SIG-M5 treated with dmso at 0.1 percent for 504 hours (cell line): ENCODE measurements around the gene SPATA13.
"Not testable (repeated sequence)": the region's sequence is repeated elsewhere in the genome, so short reads cannot be mapped to it uniquely, and the experiment has no call there.

ENCODE experiments used
- DNase-seq: peaks from one replicate; lab custom pipeline; 2025; ENCODE audit not compliant: unreplicated experiment; lab: John Stamatoyannopoulos, UW

The SPATA13 gene

GRCh38 chr13:24194447-24194846, 33.9 kb downstream of the SPATA13 start:
- DNase-seq = no peak

GRCh38 chr13:24195626-24196025, 35.1 kb downstream of the SPATA13 start:
- DNase-seq = no peak

- peak; percentile 53 for DNase-seq
Observed at GRCh38 chr13:24196593-24197197, 36.2 kb downstream of the SPATA13 start.

GRCh38 chr13:24199016-24199415, 38.5 kb downstream of the SPATA13 start:
- DNase-seq = no peak

GRCh38 chr13:24202215-24202614, 41.7 kb downstream of the SPATA13 start:
- DNase-seq = no peak

- DNase-seq = no peak
Observed at GRCh38 chr13:24203273-24203672, 42.8 kb downstream of the SPATA13 start.

- peak; percentile 24 for DNase-seq
Observed at GRCh38 chr13:24203811-24204210, 43.3 kb downstream of the SPATA13 start.

GRCh38 chr13:24205076-24205475, 44.6 kb downstream of the SPATA13 start:
- not testable (repeated sequence) for DNase-seq

- DNase-seq = no peak
Observed at GRCh38 chr13:24207841-24208667, 47.5 kb downstream of the SPATA13 start.

GRCh38 chr13:24209138-24209537, 48.6 kb downstream of the SPATA13 start:
- no peak for DNase-seq

GRCh38 chr13:24212254-24212653, 51.7 kb downstream of the SPATA13 start:
- DNase-seq = no peak

- DNase-seq = no peak
Observed at GRCh38 chr13:24212674-24213073, 52.2 kb downstream of the SPATA13 start.

GRCh38 chr13:24213932-24214331, 53.4 kb downstream of the SPATA13 start:
- DNase-seq = no peak

GRCh38 chr13:24214528-24214927, 54.0 kb downstream of the SPATA13 start:
- peak; percentile 9 for DNase-seq

- DNase-seq = no peak
Observed at GRCh38 chr13:24215126-24215525, 54.6 kb downstream of the SPATA13 start.

- DNase-seq = no peak
Observed at GRCh38 chr13:24215732-24216131, 55.2 kb downstream of the SPATA13 start.

GRCh38 chr13:24216176-24216575, 55.7 kb downstream of the SPATA13 start:
- no peak for DNase-seq

- DNase-seq = not testable (repeated sequence)
Observed at GRCh38 chr13:24216779-24217178, 56.3 kb downstream of the SPATA13 start.

GRCh38 chr13:24217601-24218281, 57.2 kb downstream of the SPATA13 start:
- peak; percentile 38 for DNase-seq

- no peak for DNase-seq
Observed at GRCh38 chr13:24218338-24218737, 57.8 kb downstream of the SPATA13 start.

GRCh38 chr13:24218977-24219376, 58.5 kb downstream of the SPATA13 start:
- DNase-seq = no peak
